ENCODE measurements around the gene GZMM.

DNA sequence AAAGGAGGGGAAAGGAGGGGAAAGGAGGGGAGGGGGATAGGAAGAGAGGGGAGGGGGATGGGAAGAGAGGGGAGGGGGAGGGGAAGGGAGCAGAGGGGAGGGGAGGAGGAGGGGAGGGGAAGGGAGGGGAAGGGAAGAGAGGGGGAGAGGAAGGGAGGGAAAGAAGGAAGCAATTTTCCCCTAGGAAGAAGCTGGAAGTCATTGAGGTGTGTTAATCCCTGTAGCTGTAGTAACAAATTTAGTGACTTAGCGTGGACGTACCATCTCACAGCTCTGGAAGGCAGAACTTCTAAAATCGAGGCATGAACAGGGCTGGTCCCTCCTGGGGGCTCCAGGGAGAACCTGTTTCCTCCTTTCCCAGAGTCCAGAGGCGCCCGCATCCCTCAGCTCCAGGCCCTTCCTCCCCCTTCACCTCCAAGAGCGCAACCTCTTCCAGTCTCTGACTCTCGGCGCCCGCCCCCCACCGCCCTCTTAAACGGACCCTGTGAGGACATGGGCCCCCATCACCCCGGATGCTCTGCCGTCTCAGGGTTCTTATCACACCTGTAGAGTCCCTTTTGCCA, 17.9 kb upstream of the GZMM start:
- no peak for TF ChIP-seq SIN3A (IDR thresholded peaks at IDR 0.05; ENCODE audit: low read depth)
- TF ChIP-seq, protein P1, sequence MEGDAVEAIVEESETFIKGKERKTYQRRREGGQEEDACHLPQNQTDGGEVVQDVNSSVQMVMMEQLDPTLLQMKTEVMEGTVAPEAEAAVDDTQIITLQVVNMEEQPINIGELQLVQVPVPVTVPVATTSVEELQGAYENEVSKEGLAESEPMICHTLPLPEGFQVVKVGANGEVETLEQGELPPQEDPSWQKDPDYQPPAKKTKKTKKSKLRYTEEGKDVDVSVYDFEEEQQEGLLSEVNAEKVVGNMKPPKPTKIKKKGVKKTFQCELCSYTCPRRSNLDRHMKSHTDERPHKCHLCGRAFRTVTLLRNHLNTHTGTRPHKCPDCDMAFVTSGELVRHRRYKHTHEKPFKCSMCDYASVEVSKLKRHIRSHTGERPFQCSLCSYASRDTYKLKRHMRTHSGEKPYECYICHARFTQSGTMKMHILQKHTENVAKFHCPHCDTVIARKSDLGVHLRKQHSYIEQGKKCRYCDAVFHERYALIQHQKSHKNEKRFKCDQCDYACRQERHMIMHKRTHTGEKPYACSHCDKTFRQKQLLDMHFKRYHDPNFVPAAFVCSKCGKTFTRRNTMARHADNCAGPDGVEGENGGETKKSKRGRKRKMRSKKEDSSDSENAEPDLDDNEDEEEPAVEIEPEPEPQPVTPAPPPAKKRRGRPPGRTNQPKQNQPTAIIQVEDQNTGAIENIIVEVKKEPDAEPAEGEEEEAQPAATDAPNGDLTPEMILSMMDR (IDR thresholded peaks at IDR 0.05 in 2 of 3, conservative IDR thresholded peaks at IDR 0.05 in 1 of 3; ENCODE audit: borderline replicate concordance in 1 of 3, insufficient read depth in 1 of 3, low read depth in 2 of 3, low read length in 2 of 3) = no peak
- no peak for TF ChIP-seq POLR2AphosphoS5 (IDR thresholded peaks at IDR 0.05; ENCODE audit: low read depth, low read length)
- TF ChIP-seq POLR2A (IDR thresholded peaks at IDR 0.05; ENCODE audit: borderline replicate concordance, extremely low read depth, insufficient read depth, insufficient read length) = no peak
- no peak for TF ChIP-seq ZNF274 (IDR thresholded peaks at IDR 0.05; ENCODE audit: low read depth, low read length)
- TF ChIP-seq ELF1 (IDR thresholded peaks at IDR 0.05; ENCODE audit: borderline replicate concordance, low read depth) = no peak
- no peak for TF ChIP-seq YY1 (IDR thresholded peaks at IDR 0.05; ENCODE audit: extremely low read depth, insufficient replicate concordance, low read depth, low read length)
- TF ChIP-seq SRF (IDR thresholded peaks at IDR 0.05; ENCODE audit: low read depth) = no peak
- TF ChIP-seq, protein P2, sequence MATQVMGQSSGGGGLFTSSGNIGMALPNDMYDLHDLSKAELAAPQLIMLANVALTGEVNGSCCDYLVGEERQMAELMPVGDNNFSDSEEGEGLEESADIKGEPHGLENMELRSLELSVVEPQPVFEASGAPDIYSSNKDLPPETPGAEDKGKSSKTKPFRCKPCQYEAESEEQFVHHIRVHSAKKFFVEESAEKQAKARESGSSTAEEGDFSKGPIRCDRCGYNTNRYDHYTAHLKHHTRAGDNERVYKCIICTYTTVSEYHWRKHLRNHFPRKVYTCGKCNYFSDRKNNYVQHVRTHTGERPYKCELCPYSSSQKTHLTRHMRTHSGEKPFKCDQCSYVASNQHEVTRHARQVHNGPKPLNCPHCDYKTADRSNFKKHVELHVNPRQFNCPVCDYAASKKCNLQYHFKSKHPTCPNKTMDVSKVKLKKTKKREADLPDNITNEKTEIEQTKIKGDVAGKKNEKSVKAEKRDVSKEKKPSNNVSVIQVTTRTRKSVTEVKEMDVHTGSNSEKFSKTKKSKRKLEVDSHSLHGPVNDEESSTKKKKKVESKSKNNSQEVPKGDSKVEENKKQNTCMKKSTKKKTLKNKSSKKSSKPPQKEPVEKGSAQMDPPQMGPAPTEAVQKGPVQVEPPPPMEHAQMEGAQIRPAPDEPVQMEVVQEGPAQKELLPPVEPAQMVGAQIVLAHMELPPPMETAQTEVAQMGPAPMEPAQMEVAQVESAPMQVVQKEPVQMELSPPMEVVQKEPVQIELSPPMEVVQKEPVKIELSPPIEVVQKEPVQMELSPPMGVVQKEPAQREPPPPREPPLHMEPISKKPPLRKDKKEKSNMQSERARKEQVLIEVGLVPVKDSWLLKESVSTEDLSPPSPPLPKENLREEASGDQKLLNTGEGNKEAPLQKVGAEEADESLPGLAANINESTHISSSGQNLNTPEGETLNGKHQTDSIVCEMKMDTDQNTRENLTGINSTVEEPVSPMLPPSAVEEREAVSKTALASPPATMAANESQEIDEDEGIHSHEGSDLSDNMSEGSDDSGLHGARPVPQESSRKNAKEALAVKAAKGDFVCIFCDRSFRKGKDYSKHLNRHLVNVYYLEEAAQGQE (IDR thresholded peaks at IDR 0.05; ENCODE audit: low read depth) = no peak
- no peak for TF ChIP-seq EZH2 (IDR thresholded peaks at IDR 0.05)
- TF ChIP-seq TCF7L2 (IDR thresholded peaks at IDR 0.05; ENCODE audit: borderline replicate concordance, extremely low read depth, insufficient read depth, insufficient read length) = no peak
- no peak for TF ChIP-seq JUND (IDR thresholded peaks at IDR 0.05)

Measured in HCT116 (cell line).